HUES64 (cell line): ENCODE data around the gene TRIM3.

Source experiments
- H3K27ac ChIP-seq: 2 replicates; pipeline ENCODE4 v1.7.0; 2013; ENCODE audit warnings: low read depth, low read length, inconsistent platforms
- H3K27me3 ChIP-seq: 2 replicates; pipeline ENCODE4 v1.6.1; 2013; ENCODE audit warnings: mild to moderate bottlenecking, low read length; ENCODE audit not compliant: insufficient read depth
- H3K36me3 ChIP-seq: 2 replicates; pipeline ENCODE4 v1.6.1; 2013; ENCODE audit warnings: mild to moderate bottlenecking, low read length; ENCODE audit not compliant: insufficient read depth
- H3K4me1 ChIP-seq: 2 replicates; pipeline ENCODE4 v1.6.1; 2013; ENCODE audit warnings: mild to moderate bottlenecking, low read length, moderate library complexity; ENCODE audit not compliant: insufficient read depth
- H3K4me3 ChIP-seq: 2 replicates; pipeline ENCODE4 v1.5.1; 2013; ENCODE audit warnings: mild to moderate bottlenecking, low read length, moderate library complexity
- H3K9ac ChIP-seq: 2 replicates; pipeline ENCODE4 v1.6.1; 2013; ENCODE audit warnings: mild to moderate bottlenecking, low read depth, low read length
- H3K9me3 ChIP-seq: 2 replicates; pipeline ENCODE4 v1.6.1; 2013; ENCODE audit warnings: low read depth, low read length; ENCODE audit not compliant: insufficient read depth
- WGBS: fragments of 150-250, 120-280 bp; methylation state at CpG from one replicate; pipeline ENCODE4 v1.1.7; 2013; ENCODE audit warnings: missing lambda C conversion rate; 5-methylcytosine and 5-hydroxymethylcytosine counted together

TRIM3 gene

GRCh38 chr11:6497069-6497839 is 23.5 kb upstream of the TRIM3 start, which contains the start of gene DNHD1:
Gene DNHD1, plus strand, starts transcription at chr11:6497280. Its CDS starts 936 bp downstream, at chr11:6498216.
- Histone ChIP-seq H3K27ac (no peak within 1 kb of the TSS), H3K4me3 (peak within 1 kb of the TSS; percentile 30), H3K9ac (peak within 1 kb of the TSS; percentile 23), H3K9me3 (no peaks in the 10 kb centered on the region), H3K4me1 (peaks cover 3% of the 10 kb centered on the region; the same call in 1 of the 2 replicates), H3K27me3 (no peaks in the 10 kb centered on the region), H3K36me3 (peaks cover 26% of the 10 kb centered on the region)
- WGBS = 54% methylated on average over 33 of the region's 33 CpGs

GRCh38 chr11:6489306-6489705 is 15.6 kb upstream of the TRIM3 start:
- 94% methylated on average over 3 of the region's 4 CpGs for WGBS
- no peak overlapping the region for H3K27ac ChIP-seq

GRCh38 chr11:6488821-6489220 is 15.1 kb upstream of the TRIM3 start:
- H3K27ac ChIP-seq = no peak overlapping the region
- H3K9me3 ChIP-seq = no peaks in the 10 kb centered on the region
- no peaks in the 10 kb centered on the region for H3K4me1 ChIP-seq
- H3K4me3 ChIP-seq = no peak overlapping the region
- no peak overlapping the region for H3K9ac ChIP-seq
- peaks cover 63% of the 10 kb centered on the region for H3K36me3 ChIP-seq
- H3K27me3 ChIP-seq = no peaks in the 10 kb centered on the region
- 94% methylated on average over 3 of the region's 3 CpGs for WGBS

More at GRCh38 chr11:6489306-6489705, 15.6 kb upstream of the TRIM3 start:
- Histone ChIP-seq H3K27me3 (no peaks in the 10 kb centered on the region), H3K4me3 (no peak overlapping the region), H3K9ac (no peak overlapping the region), H3K9me3 (no peaks in the 10 kb centered on the region), H3K4me1 (no peaks in the 10 kb centered on the region), H3K36me3 (peaks cover 60% of the 10 kb centered on the region)

GRCh38 chr11:6488342-6488741 is 14.6 kb upstream of the TRIM3 start:
- H3K27me3 ChIP-seq = no peaks in the 10 kb centered on the region
- H3K27ac ChIP-seq = no peak overlapping the region
- H3K9me3 ChIP-seq = no peaks in the 10 kb centered on the region
- H3K4me1 ChIP-seq = no peaks in the 10 kb centered on the region
- peaks cover 68% of the 10 kb centered on the region for H3K36me3 ChIP-seq
- H3K4me3 ChIP-seq = no peak overlapping the region
- H3K9ac ChIP-seq = no peak overlapping the region
- 86% methylated on average over 6 of the region's 6 CpGs for WGBS

- Histone ChIP-seq H3K9me3 (no peaks in the 10 kb centered on the region), H3K9ac (no peak overlapping the region), H3K36me3 (peaks cover 71% of the 10 kb centered on the region), H3K27ac (no peak overlapping the region), H3K27me3 (no peaks in the 10 kb centered on the region), H3K4me1 (peaks cover 4% of the 10 kb centered on the region; the same call in 1 of the 2 replicates), H3K4me3 (no peak overlapping the region)
- 100% methylated on average over 1 of the region's 1 CpG for WGBS
These were observed 13.2 kb upstream of the TRIM3 start for GRCh38 chr11:6486938-6487337.

- Histone ChIP-seq H3K27me3 (no peaks in the 10 kb centered on the region), H3K36me3 (peaks cover 67% of the 10 kb centered on the region), H3K4me3 (no peak overlapping the region), H3K9ac (no peak overlapping the region), H3K4me1 (peaks cover 4% of the 10 kb centered on the region; the same call in 1 of the 2 replicates), H3K27ac (no peak overlapping the region), H3K9me3 (no peaks in the 10 kb centered on the region)
- 95% methylated on average over 3 of the region's 3 CpGs for WGBS
These were observed 12.5 kb upstream of the TRIM3 start for GRCh38 chr11:6486256-6486655.

GRCh38 chr11:6485661-6486060 is 11.9 kb upstream of the TRIM3 start:
- Histone ChIP-seq H3K9ac (no peak overlapping the region), H3K4me3 (no peak overlapping the region), H3K27me3 (no peaks in the 10 kb centered on the region), H3K27ac (no peak overlapping the region), H3K36me3 (peaks cover 67% of the 10 kb centered on the region), H3K4me1 (peaks cover 4% of the 10 kb centered on the region; the same call in 1 of the 2 replicates), H3K9me3 (no peaks in the 10 kb centered on the region)
- 94% methylated on average over 3 of the region's 3 CpGs for WGBS

GRCh38 chr11:6483015-6483414 is 9.3 kb upstream of the TRIM3 start:
- H3K4me1 ChIP-seq = peaks cover 8% of the 10 kb centered on the region; the same call in 1 of the 2 replicates
- H3K4me3 ChIP-seq = no peak overlapping the region
- H3K9me3 ChIP-seq = no peaks in the 10 kb centered on the region
- 95% methylated on average over 6 of the region's 6 CpGs for WGBS
- H3K36me3 ChIP-seq = peaks cover 80% of the 10 kb centered on the region
- H3K9ac ChIP-seq = no peak overlapping the region
- no peak overlapping the region for H3K27ac ChIP-seq
- H3K27me3 ChIP-seq = no peaks in the 10 kb centered on the region

- no peak overlapping the region for H3K27ac ChIP-seq
- peaks cover 80% of the 10 kb centered on the region for H3K36me3 ChIP-seq
- peak overlapping the region; percentile 94; the same call in 1 of the 2 replicates for H3K9ac ChIP-seq
- H3K4me3 ChIP-seq = peak overlapping the region; percentile 94
- H3K9me3 ChIP-seq = no peaks in the 10 kb centered on the region
- WGBS = 94% methylated on average over 4 of the region's 4 CpGs
- H3K4me1 ChIP-seq = peaks cover 8% of the 10 kb centered on the region; the same call in 1 of the 2 replicates
- no peaks in the 10 kb centered on the region for H3K27me3 ChIP-seq
These were observed 8.7 kb upstream of the TRIM3 start for GRCh38 chr11:6482441-6482840.

- WGBS = 20% methylated on average over 13 of the region's 13 CpGs
- Histone ChIP-seq H3K9ac (peak overlapping the region; percentile 94), H3K27ac (peak overlapping the region; percentile 93), H3K9me3 (no peaks in the 10 kb centered on the region), H3K4me3 (peak overlapping the region; percentile 94), H3K36me3 (peaks cover 80% of the 10 kb centered on the region), H3K4me1 (peaks cover 8% of the 10 kb centered on the region; the same call in 1 of the 2 replicates), H3K27me3 (no peaks in the 10 kb centered on the region)
These were observed 8.2 kb upstream of the TRIM3 start for GRCh38 chr11:6481924-6482275.

- peaks cover 8% of the 10 kb centered on the region; the same call in 1 of the 2 replicates for H3K4me1 ChIP-seq
These were observed 7.5 kb upstream of the TRIM3 start, which contains the start of the genes ARFIP2 and TIMM10B for GRCh38 chr11:6481012-6481923. Gene ARFIP2, minus strand, starts transcription at chr11:6481331. Its CDS starts 910 bp downstream, at chr11:6480421. Gene TIMM10B, plus strand, starts transcription at chr11:6481501. Its CDS starts 16 bp downstream, at chr11:6481517.

More at GRCh38 chr11:6481012-6481923, 7.5 kb upstream of the TRIM3 start, which contains the start of the genes ARFIP2 and TIMM10B:
- Histone ChIP-seq H3K36me3 (peaks cover 79% of the 10 kb centered on the region), H3K9ac (peak within 1 kb of the TSS; percentile 94), H3K27ac (peak within 1 kb of the TSS; percentile 93), H3K9me3 (no peaks in the 10 kb centered on the region), H3K27me3 (no peaks in the 10 kb centered on the region), H3K4me3 (peak within 1 kb of the TSS; percentile 94)
- WGBS = under 1% methylated on average over 64 of the region's 66 CpGs
